HepG2 (cell line): Measurements from ENCODE around the gene NKD1. TPM values are rescaled to one million over a fixed set of nuclear protein-coding genes. Genes with fewer than 3 reads are reported as not detected.

Experiments used
- AGO2 ChIP-seq: fragments of 200-400 bp; formaldehyde crosslinking; optimal IDR thresholded peaks from 2 replicates; pipeline ENCODE3; 2017; ENCODE audit warnings: mild to moderate bottlenecking, low read depth, low read length, moderate library complexity
- ATF1 ChIP-seq: IDR thresholded peaks from 2 replicates; pipeline ENCODE4 v1.6.1; 2016; ENCODE audit warnings: mild to moderate bottlenecking, control low read depth
- BCL3 ChIP-seq: sonication (generic); formaldehyde crosslinking; IDR thresholded peaks from 2 replicates; pipeline ENCODE4 v1.5.1; 2020; ENCODE audit warnings: mild to moderate bottlenecking, missing genetic modification reagents, moderate library complexity
- EED ChIP-seq: sonication (generic); formaldehyde crosslinking; IDR thresholded peaks from 2 replicates; pipeline ENCODE4 v1.5.0; 2020; ENCODE audit warnings: mild to moderate bottlenecking, missing genetic modification reagents
- HCFC1 ChIP-seq: fragments of 150-350 bp; IDR thresholded peaks from 2 replicates; pipeline ENCODE4 v1.6.1; 2014; ENCODE audit warnings: low read depth, low read length
- MIER2 ChIP-seq: IDR thresholded peaks from 2 replicates; pipeline ENCODE4 v1.6.1; 2016; ENCODE audit warnings: missing biosample characterization, missing genetic modification reagents
- MTA1 ChIP-seq: sonication (generic); formaldehyde crosslinking; IDR thresholded peaks from 2 replicates; pipeline ENCODE4 v1.4.0; 2020; ENCODE audit warnings: missing genetic modification reagents, mild to moderate bottlenecking, borderline replicate concordance
- PHF21A ChIP-seq: sonication (generic); formaldehyde crosslinking; IDR thresholded peaks from 2 replicates; pipeline ENCODE4 v1.5.0; 2020; ENCODE audit warnings: mild to moderate bottlenecking, missing genetic modification reagents
- RBM22 ChIP-seq: fragments of 200-400 bp; formaldehyde crosslinking; optimal IDR thresholded peaks from 2 replicates; pipeline ENCODE3; 2017; ENCODE audit warnings: mild to moderate bottlenecking, low read length, moderate library complexity
- SAFB2 ChIP-seq: sonication (generic); formaldehyde crosslinking; IDR thresholded peaks from 2 replicates; pipeline ENCODE4 v1.5.1; 2020; ENCODE audit warnings: missing genetic modification reagents, low read depth, mild to moderate bottlenecking, borderline replicate concordance
- TCF7 ChIP-seq: sonication (generic); IDR thresholded peaks from 2 replicates; pipeline ENCODE4 v1.6.1; 2016; ENCODE audit warnings: antibody characterized with exemption, low read depth
- THYN1 ChIP-seq: sonication (generic); formaldehyde crosslinking; IDR thresholded peaks from 2 replicates; pipeline ENCODE4 v1.8.1; 2023; ENCODE audit warnings: low read depth, mild to moderate bottlenecking, moderate library complexity, missing genetic modification reagents, borderline replicate concordance
- ZBTB3 ChIP-seq: sonication (generic); formaldehyde crosslinking; IDR thresholded peaks from 2 replicates; pipeline ENCODE4 v1.4.0; 2020; ENCODE audit warnings: low read depth, mild to moderate bottlenecking, moderate library complexity, missing genetic modification reagents, borderline replicate concordance
- ZNF549 ChIP-seq: sonication (generic); formaldehyde crosslinking; IDR thresholded peaks from 2 replicates; pipeline ENCODE4 v1.5.0; 2020; ENCODE audit warnings: missing genetic modification reagents
- ZNF572 ChIP-seq: sonication (generic); formaldehyde crosslinking; IDR thresholded peaks from 2 replicates; pipeline ENCODE4 v1.5.1; 2020; ENCODE audit warnings: mild to moderate bottlenecking, missing genetic modification reagents
- ZNF724P ChIP-seq: sonication (generic); formaldehyde crosslinking; IDR thresholded peaks from 2 replicates; pipeline ENCODE4 v1.8.0; 2022; ENCODE audit warnings: missing genetic modification reagents, borderline replicate concordance
- ZNF775 ChIP-seq: sonication (generic); formaldehyde crosslinking; IDR thresholded peaks from 2 replicates; pipeline ENCODE4 v1.4.0; 2020; ENCODE audit warnings: missing genetic modification reagents, mild to moderate bottlenecking, moderate library complexity, borderline replicate concordance
- ZSCAN29 ChIP-seq: sonication (generic); formaldehyde crosslinking; conservative IDR thresholded peaks from 2 replicates; pipeline ENCODE4 v1.4.0; 2020; ENCODE audit warnings: mild to moderate bottlenecking, missing genetic modification reagents
- ZSCAN9 ChIP-seq: IDR thresholded peaks from 2 replicates; pipeline ENCODE4 v1.6.1; 2016; ENCODE audit warnings: borderline replicate concordance
- polyA plus RNA-seq, 8 experiments: library from polyadenylated mRNA; depleted of rRNA in 3 of 8; stranded (reverse) in 7 of 8; unstranded in 1 of 8; fragments of >200 nt; fragmentation: Illumina TruSeq in 4 of 8; extraction: Trizol in 4 of 8; gene quantifications; 2 replicates each; pipeline versions ENCODE4 v1.2.1 to v1.2.3, GENCODE V29; 2011 to 2016; ENCODE audit warnings: low read depth in 4 of 8, missing spikeins in 1 of 8, mixed read lengths in 1 of 8; ENCODE audit not compliant: insufficient read depth in 1 of 8
- total RNA-seq, 5 experiments: library from RNA; depleted of rRNA; stranded (reverse); fragments of >200 nt; fragmentation: Illumina TruSeq; extraction: Trizol; gene quantifications; 2 replicates each; pipeline ENCODE4 v1.2.3, GENCODE V29; 2016; ENCODE audit warnings: low read depth in 1 of 5
- TF ChIP-seq, protein P1 (sequence below): sonication (generic); formaldehyde crosslinking; IDR thresholded peaks from 2 replicates; pipeline ENCODE4 v1.4.0; 2020; ENCODE audit warnings: mild to moderate bottlenecking, low read depth, missing genetic modification reagents
- TF ChIP-seq, protein P2 (sequence below): sonication (generic); formaldehyde crosslinking; IDR thresholded peaks from 2 replicates; pipeline ENCODE4 v1.4.0; 2020; ENCODE audit warnings: missing genetic modification reagents, borderline replicate concordance
- TF ChIP-seq, protein P3 (sequence below), 2 experiments: sonication (generic) in 1 of 2; formaldehyde crosslinking in 1 of 2; IDR thresholded peaks; 2 replicates each; pipeline versions ENCODE4 v1.5.1 to v1.6.1; 2011 to 2020; ENCODE audit warnings: borderline replicate concordance in 1 of 2, low read depth in 1 of 2, low read length in 1 of 2, mild to moderate bottlenecking in 1 of 2, missing genetic modification reagents in 1 of 2, moderate library complexity in 1 of 2

The NKD1 gene
- total and polyA plus RNA-seq, 2 of the 13 experiments (the other 11 are each of a cell fraction or from before 2014, with no cell fraction given): 70.4 to 121 TPM

DNA sequence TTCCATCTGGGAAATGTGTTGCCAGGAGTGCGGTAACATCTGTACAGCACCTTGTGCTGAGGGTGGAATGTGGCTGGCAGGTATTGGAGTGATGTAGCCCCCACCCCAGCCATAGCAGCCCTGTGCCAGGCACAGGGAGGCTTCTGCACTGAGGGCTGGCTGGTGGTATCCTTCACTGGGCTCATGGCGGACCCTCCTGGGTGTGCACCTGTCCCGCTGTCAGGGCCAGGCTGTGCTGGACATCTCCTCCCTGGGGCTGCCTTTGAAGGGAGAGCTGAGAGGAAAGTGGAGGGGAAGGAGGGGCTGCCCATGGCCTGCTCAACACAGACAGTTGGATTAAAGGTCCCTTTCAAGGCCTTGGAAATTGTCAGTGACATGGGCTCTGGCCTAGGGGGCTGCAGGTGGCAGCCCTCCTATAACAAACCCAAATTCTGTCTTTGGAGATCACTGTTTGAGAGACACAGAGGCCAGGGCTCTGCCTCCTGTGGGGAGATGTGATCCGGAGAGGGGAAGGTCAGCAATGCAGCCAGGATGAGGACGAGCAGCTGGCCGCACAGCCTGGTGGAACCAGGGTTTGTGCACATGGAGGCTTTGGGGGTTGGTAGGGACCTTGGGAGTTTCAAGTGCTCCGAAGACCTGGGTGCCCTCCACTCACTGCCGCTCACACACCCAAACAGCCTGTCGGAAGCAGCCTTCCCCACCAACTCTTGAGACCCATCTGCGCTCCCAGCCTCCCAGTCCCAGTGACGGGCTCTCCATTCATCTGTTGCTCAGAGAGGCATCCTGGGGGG is 22.8 kb downstream of the NKD1 start (continued):
- TF ChIP-seq, protein P1, sequence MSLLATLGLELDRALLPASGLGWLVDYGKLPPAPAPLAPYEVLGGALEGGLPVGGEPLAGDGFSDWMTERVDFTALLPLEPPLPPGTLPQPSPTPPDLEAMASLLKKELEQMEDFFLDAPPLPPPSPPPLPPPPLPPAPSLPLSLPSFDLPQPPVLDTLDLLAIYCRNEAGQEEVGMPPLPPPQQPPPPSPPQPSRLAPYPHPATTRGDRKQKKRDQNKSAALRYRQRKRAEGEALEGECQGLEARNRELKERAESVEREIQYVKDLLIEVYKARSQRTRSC: no peak
- no peak for TF ChIP-seq ZBTB3 (CRISPR knock-in tag)
- 0 out of 2 replicates have a peak, but pooled peaks have one; percentile 9 for TF ChIP-seq MTA1 (CRISPR knock-in tag)
- TF ChIP-seq THYN1 (CRISPR knock-in tag): no peak
- TF ChIP-seq BCL3: 0 out of 2 replicates have a peak, but pooled peaks have one; percentile 19
- no peak for TF ChIP-seq ZNF724P (CRISPR knock-in tag)
- TF ChIP-seq ZSCAN29 (CRISPR knock-in tag): no peak
- TF ChIP-seq, protein P2, sequence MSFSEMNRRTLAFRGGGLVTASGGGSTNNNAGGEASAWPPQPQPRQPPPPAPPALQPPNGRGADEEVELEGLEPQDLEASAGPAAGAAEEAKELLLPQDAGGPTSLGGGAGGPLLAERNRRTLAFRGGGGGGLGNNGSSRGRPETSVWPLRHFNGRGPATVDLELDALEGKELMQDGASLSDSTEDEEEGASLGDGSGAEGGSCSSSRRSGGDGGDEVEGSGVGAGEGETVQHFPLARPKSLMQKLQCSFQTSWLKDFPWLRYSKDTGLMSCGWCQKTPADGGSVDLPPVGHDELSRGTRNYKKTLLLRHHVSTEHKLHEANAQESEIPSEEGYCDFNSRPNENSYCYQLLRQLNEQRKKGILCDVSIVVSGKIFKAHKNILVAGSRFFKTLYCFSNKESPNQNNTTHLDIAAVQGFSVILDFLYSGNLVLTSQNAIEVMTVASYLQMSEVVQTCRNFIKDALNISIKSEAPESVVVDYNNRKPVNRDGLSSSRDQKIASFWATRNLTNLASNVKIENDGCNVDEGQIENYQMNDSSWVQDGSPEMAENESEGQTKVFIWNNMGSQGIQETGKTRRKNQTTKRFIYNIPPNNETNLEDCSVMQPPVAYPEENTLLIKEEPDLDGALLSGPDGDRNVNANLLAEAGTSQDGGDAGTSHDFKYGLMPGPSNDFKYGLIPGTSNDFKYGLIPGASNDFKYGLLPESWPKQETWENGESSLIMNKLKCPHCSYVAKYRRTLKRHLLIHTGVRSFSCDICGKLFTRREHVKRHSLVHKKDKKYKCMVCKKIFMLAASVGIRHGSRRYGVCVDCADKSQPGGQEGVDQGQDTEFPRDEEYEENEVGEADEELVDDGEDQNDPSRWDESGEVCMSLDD (CRISPR knock-in tag): no peak
- TF ChIP-seq ZNF549 (CRISPR knock-in tag): no peak
- TF ChIP-seq AGO2: peak; percentile 97
- no peak for TF ChIP-seq ATF1
- TF ChIP-seq ZSCAN9 (CRISPR knock-in tag): no peak
- no peak for TF ChIP-seq PHF21A (CRISPR knock-in tag)
- TF ChIP-seq SAFB2 (CRISPR knock-in tag): no peak
- TF ChIP-seq TCF7: no peak
- no peak for TF ChIP-seq HCFC1
- no peak for TF ChIP-seq MIER2 (CRISPR knock-in tag)
- peak; percentile 2 for TF ChIP-seq RBM22
- no peak for TF ChIP-seq EED (CRISPR knock-in tag)
- TF ChIP-seq ZNF775 (CRISPR knock-in tag): no peak
- no peak for TF ChIP-seq ZNF572
- TF ChIP-seq, protein P3, sequence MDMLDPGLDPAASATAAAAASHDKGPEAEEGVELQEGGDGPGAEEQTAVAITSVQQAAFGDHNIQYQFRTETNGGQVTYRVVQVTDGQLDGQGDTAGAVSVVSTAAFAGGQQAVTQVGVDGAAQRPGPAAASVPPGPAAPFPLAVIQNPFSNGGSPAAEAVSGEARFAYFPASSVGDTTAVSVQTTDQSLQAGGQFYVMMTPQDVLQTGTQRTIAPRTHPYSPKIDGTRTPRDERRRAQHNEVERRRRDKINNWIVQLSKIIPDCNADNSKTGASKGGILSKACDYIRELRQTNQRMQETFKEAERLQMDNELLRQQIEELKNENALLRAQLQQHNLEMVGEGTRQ (IDR thresholded peaks at IDR 0.05; ENCODE audit: low read depth, low read length): no peak
- TF ChIP-seq, protein P3 (CRISPR knock-in tag; IDR thresholded peaks at IDR 0.05; ENCODE audit: borderline replicate concordance): no peak
